Esophagus muscularis mucosa (tissue), 3 donors: ENCODE data around the gene PPP3CA.

Experiments
- CTCF ChIP-seq, 3 experiments: fragments of 200-600 bp in 2 of 3; fragments of 450-650 bp in 1 of 3; sonication (generic) in 2 of 3; IDR thresholded peaks; one replicate each; pipeline ENCODE4 v1.5.1; 2017 to 2019; ENCODE audit warnings: antibody characterized with exemption in 3 of 3, mild to moderate bottlenecking in 2 of 3, moderate library complexity in 1 of 3
- POLR2A ChIP-seq: fragments of 450-650 bp; IDR thresholded peaks from one replicate; pipeline ENCODE4 v1.6.1; 2017; ENCODE audit warnings: antibody characterized with exemption, moderate library complexity, mild to moderate bottlenecking, low read depth

- TF ChIP-seq POLR2A (no peak), CTCF (IDR thresholded peaks at IDR 0.05) (no peak)
These were observed 17.7 kb downstream of the PPP3CA start for GRCh38 chr4:101329592-101329991.
